ENCODE data around the gene NOP58. TPM values are rescaled to one million over a fixed set of nuclear protein-coding genes. Genes with fewer than 3 reads are reported as not detected.
"Not testable (repeated sequence)": the region's sequence is repeated elsewhere in the genome, so short reads cannot be mapped to it uniquely, and the experiment has no call there.

Gene NOP58
- total and polyA plus RNA-seq, 10 donors: 57.2 to 123 (median 76.2) TPM

DNA sequence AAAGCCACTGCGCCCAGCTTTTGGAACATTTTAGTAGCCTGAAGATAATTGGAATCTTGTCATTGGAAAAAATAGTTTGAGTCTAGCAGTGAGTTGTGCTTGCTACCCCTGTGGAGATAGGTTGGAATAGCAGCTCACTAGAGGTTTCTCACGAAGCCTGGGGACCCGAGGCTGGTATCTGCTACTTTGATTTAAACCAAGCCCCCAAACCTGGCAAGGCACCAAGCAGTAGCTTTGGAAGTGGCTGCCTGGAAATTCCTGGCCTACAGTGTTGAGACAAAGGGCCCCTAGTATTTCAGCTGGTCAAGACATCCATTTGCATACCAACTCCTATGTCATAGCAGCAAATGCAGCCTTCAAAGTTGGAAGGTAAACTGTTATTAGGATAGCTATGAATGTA is 42.1 kb downstream of the NOP58 start:
- intact Hi-C loops (cut with DNase I; ENCODE audit: low total_unique reads): no loop called here

DNA sequence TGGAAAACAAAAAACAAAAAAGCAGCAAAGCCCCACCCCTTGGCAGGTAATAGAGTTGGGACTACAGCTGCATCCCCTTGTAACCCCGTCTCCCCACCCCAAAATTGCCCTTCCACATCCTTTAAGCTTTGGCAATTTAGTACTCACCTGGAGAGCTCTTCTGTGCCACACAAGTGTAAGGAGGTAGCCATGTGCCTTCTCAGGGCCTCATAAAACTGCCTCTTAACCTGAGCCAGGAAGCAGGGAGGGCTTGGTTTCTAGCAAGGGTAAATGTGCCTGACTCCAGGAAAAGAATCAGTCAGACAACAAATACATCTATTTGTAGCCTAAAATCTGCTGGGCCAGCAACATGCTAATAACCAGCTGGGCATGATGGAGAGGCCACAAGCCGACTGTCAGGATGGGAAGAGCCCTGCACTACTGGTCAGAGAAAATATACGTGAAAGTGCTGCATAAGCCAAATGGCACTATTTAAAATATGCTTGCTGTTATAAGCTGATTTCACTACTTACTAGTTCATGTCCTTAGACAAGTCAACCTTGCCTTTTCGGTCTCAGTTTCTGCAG is 46.3 kb downstream of the NOP58 start:
- 88 to 90% (median 89%) methylated on average over 4 of the region's 4 CpGs for WGBS, 5 donors
- Histone ChIP-seq H3K27me3 (replicated peaks in 1 of 7) (no peaks in the 10 kb centered on the region), H3K4me3 (no peak overlapping the region), H3K36me3 (peaks cover 0 to 50% (median 11%) of the 10 kb centered on the region in 6 donors), H3K27ac (no peak overlapping the region), H3K4me1 (peaks cover 0 to 7% (median under 1%) of the 10 kb centered on the region in 6 donors), H3K9me3 (no peaks in the 10 kb centered on the region)
- no peak for DNase-seq
- TF ChIP-seq, protein P1, sequence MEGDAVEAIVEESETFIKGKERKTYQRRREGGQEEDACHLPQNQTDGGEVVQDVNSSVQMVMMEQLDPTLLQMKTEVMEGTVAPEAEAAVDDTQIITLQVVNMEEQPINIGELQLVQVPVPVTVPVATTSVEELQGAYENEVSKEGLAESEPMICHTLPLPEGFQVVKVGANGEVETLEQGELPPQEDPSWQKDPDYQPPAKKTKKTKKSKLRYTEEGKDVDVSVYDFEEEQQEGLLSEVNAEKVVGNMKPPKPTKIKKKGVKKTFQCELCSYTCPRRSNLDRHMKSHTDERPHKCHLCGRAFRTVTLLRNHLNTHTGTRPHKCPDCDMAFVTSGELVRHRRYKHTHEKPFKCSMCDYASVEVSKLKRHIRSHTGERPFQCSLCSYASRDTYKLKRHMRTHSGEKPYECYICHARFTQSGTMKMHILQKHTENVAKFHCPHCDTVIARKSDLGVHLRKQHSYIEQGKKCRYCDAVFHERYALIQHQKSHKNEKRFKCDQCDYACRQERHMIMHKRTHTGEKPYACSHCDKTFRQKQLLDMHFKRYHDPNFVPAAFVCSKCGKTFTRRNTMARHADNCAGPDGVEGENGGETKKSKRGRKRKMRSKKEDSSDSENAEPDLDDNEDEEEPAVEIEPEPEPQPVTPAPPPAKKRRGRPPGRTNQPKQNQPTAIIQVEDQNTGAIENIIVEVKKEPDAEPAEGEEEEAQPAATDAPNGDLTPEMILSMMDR (IDR thresholded peaks at IDR 0.05 in 8 of 11, conservative IDR thresholded peaks at IDR 0.05 in 3 of 11): no peak
- no peak for TF ChIP-seq POLR2AphosphoS5 (IDR thresholded peaks at IDR 0.05)
- TF ChIP-seq POLR2A (IDR thresholded peaks at IDR 0.05): no peak
- intact Hi-C loops (cut with DNase I; ENCODE audit: low total_unique reads): no loop called here

More for the DNA sequence above, 42.1 kb downstream of the NOP58 start:
- peaks cover 2 to 90% (median 52%) of the 10 kb centered on the region in 6 donors for H3K36me3 ChIP-seq
- no peaks in the 10 kb centered on the region for H3K4me1 ChIP-seq
- H3K4me3 ChIP-seq: no peak overlapping the region
- TF ChIP-seq POLR2A (IDR thresholded peaks at IDR 0.05): no peak
- no peak for TF ChIP-seq POLR2AphosphoS5 (IDR thresholded peaks at IDR 0.05)
- TF ChIP-seq, protein P1 (IDR thresholded peaks at IDR 0.05 in 8 of 11, conservative IDR thresholded peaks at IDR 0.05 in 3 of 11): no peak
- 84 to 100% (median 90%) methylated on average over 3 of the region's 3 CpGs for WGBS, 5 donors
- H3K9me3 ChIP-seq: no peaks in the 10 kb centered on the region
- H3K27me3 ChIP-seq (replicated peaks in 1 of 7): no peaks in the 10 kb centered on the region
- DNase-seq: no peak
- no peak overlapping the region for H3K27ac ChIP-seq

DNA sequence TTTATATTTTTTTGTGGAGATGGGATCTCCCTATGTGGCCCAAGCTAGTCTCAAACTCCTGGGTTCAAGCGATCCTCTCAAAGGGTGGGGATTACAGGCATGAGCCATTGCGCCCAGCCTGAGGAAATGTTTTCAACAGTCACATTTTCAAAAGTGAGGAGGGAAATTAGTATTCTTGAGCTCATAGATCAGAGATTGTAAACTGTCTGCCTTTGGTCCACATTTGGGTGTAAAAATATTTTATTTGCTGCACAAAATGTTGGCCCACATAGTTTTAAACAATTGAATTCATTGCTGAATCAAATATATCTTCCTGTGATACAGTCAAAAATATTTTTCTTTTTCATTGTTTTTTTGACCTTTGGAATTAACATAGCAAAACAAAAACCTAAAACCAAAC is 48.6 kb downstream of the NOP58 start:
- no peak for DNase-seq
- 95 to 98% (median 96%) methylated on average over 2 of the region's 2 CpGs for WGBS, 5 donors
- intact Hi-C loops (cut with DNase I; ENCODE audit: low total_unique reads): no loop called here
- TF ChIP-seq, protein P1 (IDR thresholded peaks at IDR 0.05 in 8 of 11, conservative IDR thresholded peaks at IDR 0.05 in 3 of 11): no peak
- Histone ChIP-seq H3K27me3 (replicated peaks in 1 of 7) (no peaks in the 10 kb centered on the region), H3K36me3 (peaks cover 0 to 28% (median 9%) of the 10 kb centered on the region in 6 donors), H3K27ac (no peak overlapping the region), H3K4me1 (peaks cover 0 to 17% (median 5%) of the 10 kb centered on the region in 6 donors), H3K9me3 (no peaks in the 10 kb centered on the region), H3K4me3 (no peak overlapping the region)

DNA sequence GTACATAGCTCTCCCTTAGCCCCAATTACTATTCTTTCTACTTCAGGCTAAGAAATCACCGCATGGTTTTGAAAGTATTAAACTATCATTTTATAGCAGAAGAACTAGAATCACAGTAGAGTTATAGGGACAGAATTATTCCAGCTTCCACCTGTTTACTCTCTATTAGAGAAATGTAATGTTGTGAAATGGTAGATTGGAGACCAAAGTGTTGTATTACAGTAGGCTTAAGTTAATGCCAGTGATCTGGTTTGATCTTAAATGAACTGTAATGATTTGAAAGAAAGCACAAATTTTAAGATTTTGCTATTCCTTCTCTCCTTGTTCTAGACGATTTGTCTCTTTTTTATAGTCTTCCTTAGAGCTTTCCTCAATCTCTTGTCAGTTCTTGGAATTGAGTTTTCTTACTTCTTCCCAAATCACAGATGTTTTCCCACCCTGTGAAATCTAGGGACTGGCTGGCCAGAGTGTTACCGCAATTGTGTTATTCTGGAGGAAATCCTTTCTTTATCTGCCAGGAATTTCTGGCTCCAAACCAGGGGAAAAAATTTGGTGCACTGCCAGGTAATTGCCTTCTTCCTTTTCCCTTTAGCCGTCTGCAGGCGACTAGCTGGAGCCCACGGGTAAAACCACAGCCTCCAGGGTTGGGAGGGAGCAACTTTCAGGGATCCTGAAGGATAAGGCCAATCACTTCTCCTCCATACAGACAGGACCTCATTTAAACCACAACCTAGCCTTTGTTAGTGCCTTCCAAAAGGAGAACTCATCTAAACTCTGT is 51.7 kb downstream of the NOP58 start:
- Histone ChIP-seq H3K9me3 (no peaks in the 10 kb centered on the region), H3K36me3 (peaks cover 0 to 11% (median 1%) of the 10 kb centered on the region in 6 donors), H3K4me1 (peaks cover 0 to 17% (median 5%) of the 10 kb centered on the region in 6 donors), H3K27me3 (replicated peaks in 1 of 7) (no peaks in the 10 kb centered on the region), H3K4me3 (no peak overlapping the region), H3K27ac (peak overlapping the region in 2 of 8 donors; percentile 5 to 27)
- intact Hi-C loops (cut with DNase I; ENCODE audit: low total_unique reads): no loop called here
- no peak for DNase-seq
- TF ChIP-seq POLR2AphosphoS5 (IDR thresholded peaks at IDR 0.05): peak in 1 of 3 donors; percentile 61
- TF ChIP-seq, protein P1 (IDR thresholded peaks at IDR 0.05 in 8 of 11, conservative IDR thresholded peaks at IDR 0.05 in 3 of 11): no peak
- 31 to 52% (median 41%) methylated on average over 6 of the region's 6 CpGs for WGBS, 5 donors

DNA sequence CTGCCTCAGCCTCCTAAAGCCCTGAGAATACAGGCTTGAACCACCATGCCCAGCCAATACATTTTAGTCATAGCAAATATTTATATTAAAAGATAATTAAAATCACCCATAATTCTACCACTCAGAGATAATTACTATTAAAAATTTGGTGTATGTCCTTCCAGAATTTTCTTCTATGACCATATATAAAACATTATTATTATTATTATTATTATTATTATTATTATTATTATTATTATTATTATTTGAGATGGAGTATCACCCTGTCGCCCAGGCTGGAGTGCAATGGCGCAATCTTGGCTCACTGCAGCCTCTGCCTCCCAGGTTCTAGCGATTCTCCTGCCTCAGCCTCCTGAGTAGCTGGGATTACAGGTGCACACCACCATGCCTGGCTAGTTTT is 54.8 kb downstream of the NOP58 start:
- WGBS, 5 donors: 90 to 99% (median 94%) methylated on average over 3 of the region's 3 CpGs

More for the DNA sequence above, 54.8 kb downstream of the NOP58 start:
- Histone ChIP-seq H3K36me3 (peaks cover 0 to 19% (median 4%) of the 10 kb centered on the region in 6 donors), H3K4me1 (peaks cover 0 to 17% (median 5%) of the 10 kb centered on the region in 6 donors)
- H3K27ac ChIP-seq; H3K4me3 ChIP-seq; intact Hi-C loops (cut with DNase I; ENCODE audit: low total_unique reads); DNase-seq; H3K27me3 ChIP-seq (replicated peaks in 1 of 7); H3K9me3 ChIP-seq: not testable (repeated sequence)

All from spleen (tissue), 11 donors.